Activated CD8-positive, alpha-beta memory T cell treated with anti-CD3 and anti-CD28 coated beads, Interleukin-2, amount 50 U/mL, for 1 hour (primary cell): ENCODE measurements around the gene AP3S1.
"Not testable (repeated sequence)": the region's sequence is repeated elsewhere in the genome, so short reads cannot be mapped to it uniquely, and the experiment has no call there.

Experiments used
- DNase-seq: peaks from one replicate; pipeline ENCODE4 v3.0.0-alpha.2; 2020; ENCODE audit errors: extremely low read depth

The AP3S1 gene

DNA sequence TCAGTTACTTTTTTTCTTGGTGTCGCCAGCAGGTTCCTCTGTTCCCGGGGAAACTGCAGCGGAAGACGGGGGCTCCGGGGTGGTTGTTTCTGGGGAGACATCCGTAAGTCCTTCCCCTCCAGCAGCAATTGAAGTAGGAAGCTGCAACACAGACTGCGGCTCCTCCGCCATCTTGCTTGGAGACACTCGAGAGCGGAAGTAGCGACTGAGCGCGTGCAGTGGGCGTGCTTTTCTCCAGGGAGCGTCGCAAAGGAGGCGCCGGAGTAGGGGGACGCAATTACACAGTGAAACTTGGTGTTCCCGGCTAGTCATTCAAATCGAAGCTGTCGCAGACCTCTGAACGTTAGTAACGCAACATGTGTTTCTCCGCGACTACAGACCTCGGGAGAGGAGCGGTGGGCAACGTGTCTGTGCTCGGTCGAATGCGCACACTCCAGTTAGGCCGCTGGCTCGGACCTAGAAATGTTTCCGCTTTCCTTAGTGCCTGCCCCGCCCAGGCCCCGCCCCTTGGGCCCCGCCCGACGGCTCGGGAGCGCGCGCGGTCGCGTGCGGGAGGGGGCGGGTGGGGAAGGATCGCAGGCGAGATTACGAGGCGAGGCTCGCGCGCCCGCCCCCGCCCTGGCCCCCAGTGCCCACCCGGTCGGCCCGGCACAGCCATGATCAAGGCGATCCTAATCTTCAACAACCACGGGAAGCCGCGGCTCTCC is at the start of gene AP3S1, which contains the start of gene ATG12:
AP3S1 (plus strand) TSS at position 554 of the 707 bp plus-strand sequence; CDS start at position 657, 103 bp downstream.
ATG12 (minus strand) TSS at position 184 of the 707 bp plus-strand sequence; CDS start at position 171, 13 bp downstream.
- peak; percentile 78 for DNase-seq

DNA sequence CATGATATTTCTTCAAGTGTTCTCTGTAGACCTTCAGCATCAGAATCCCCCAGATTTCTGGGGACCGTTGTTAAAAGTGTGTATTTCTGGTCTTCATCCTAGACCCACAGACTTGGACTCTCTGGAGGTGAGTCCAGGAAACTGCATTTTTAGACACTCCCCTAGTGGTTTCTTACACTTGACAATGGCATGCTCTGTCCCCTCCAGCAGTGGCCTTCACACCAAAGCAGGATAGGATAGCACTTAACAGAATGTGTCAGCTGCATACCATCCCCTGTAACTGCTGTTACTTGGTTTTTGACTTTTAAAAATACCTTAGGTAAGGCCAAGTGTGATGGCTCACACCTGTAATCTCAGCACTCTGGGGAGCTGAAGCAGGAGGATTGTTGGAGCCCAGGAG is 46.0 kb upstream of the AP3S1 start:
- no peak for DNase-seq

GRCh38 chr5:115796656-115797055 is 45.1 kb upstream of the AP3S1 start:
- no peak for DNase-seq

- no peak for DNase-seq
Measured at GRCh38 chr5:115798252-115798651, 43.5 kb upstream of the AP3S1 start.

GRCh38 chr5:115800108-115800507 is 41.6 kb upstream of the AP3S1 start:
- no peak for DNase-seq

- DNase-seq = no peak
Measured at GRCh38 chr5:115801152-115801551, 40.6 kb upstream of the AP3S1 start.

DNA sequence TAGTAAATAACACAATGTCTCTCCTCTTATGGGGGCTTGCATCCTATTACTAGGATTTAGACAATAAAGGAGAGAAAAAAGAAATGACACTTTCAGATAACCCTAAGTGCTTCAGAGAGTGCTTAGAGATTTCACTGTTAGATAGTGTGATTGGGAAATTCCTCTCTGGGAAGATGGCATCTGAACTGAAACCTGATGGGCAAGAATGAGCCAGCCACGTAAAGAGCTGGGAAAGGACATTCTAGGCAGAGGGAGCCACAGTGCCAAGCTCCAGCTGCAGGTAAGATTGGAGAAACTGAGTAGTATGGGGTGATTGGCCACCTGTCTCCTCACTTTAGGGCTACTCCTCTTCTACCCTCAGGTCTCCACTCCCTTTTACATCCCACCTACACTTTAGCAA is 39.8 kb upstream of the AP3S1 start:
- no peak for DNase-seq

DNA sequence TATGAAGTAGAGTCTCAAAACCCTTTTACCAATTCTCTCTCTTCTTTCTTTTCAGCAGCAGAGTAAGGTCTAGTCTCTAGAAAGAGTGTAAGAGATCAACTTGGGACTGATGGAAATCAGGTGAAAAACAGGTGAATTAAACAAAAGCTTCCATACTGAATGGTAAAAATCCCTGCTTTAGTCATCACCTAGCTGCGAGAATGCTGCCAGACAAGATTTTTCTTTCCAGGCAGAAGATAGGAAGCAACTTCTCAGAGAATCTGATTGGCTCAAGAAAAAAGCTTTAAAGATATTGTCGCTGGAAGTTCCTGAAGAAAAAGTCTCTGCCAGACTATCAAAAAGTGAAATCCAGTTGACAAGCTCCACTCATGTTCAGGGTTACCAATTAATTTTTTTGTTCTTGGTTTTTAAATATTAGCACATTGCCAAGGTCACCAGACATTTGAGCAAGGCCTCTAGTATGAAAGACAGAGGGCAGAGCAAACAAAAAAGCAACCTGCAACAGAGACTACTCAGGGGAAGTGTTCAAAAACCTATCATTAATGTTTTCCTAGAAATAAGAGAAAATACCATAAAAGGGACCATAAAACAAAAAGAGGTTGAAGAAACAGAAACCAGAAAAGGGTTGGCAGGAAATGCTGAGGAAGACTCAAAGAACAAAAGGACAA is 34.6 kb upstream of the AP3S1 start:
- no peak for DNase-seq

GRCh38 chr5:115807654-115808052 is 34.1 kb upstream of the AP3S1 start:
- DNase-seq = no peak

- not testable (repeated sequence) for DNase-seq
Measured at GRCh38 chr5:115808066-115808465, 33.7 kb upstream of the AP3S1 start.

- no peak for DNase-seq
Measured at GRCh38 chr5:115809946-115810345, 31.8 kb upstream of the AP3S1 start.

GRCh38 chr5:115810761-115811160 is 31.0 kb upstream of the AP3S1 start:
- DNase-seq = no peak

DNA sequence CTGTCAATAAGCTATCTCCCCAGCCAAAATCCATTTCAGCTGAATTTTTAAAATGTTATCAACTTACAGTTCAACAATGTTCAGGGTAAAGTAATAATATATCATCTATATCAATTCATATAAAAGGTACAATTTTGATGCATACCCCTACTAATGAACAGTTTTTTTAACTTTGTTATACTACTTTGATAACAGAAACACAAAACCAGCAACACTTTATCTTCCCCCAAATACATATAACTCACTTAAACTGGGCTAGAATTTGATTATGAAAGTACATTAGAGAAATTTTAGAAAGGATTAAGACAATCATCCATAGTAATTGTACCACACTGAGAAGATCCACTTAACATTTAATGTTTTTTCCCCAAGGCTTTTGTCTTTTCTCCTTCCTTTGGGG is 30.3 kb upstream of the AP3S1 start:
- no peak for DNase-seq

- DNase-seq = no peak
Measured at GRCh38 chr5:115812372-115812771, 29.4 kb upstream of the AP3S1 start.

DNA sequence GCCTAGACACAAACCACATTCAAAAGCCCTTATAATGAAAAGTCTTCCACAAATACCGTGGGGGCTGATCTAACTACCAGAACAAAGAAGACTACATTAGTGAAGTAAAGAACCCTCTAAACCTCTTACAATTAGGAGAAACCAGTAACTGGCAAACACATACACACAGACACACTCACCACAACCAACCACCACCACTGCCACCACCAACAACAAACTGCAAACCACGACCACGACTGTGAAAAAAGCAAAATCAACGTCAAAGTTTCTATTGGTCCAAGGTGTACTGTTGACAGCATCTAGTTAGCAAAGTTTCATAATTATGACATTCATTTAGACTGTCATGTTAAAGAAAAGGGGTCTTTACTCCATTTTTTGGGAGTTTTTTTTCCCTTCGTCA is 28.0 kb upstream of the AP3S1 start:
- DNase-seq = no peak

DNA sequence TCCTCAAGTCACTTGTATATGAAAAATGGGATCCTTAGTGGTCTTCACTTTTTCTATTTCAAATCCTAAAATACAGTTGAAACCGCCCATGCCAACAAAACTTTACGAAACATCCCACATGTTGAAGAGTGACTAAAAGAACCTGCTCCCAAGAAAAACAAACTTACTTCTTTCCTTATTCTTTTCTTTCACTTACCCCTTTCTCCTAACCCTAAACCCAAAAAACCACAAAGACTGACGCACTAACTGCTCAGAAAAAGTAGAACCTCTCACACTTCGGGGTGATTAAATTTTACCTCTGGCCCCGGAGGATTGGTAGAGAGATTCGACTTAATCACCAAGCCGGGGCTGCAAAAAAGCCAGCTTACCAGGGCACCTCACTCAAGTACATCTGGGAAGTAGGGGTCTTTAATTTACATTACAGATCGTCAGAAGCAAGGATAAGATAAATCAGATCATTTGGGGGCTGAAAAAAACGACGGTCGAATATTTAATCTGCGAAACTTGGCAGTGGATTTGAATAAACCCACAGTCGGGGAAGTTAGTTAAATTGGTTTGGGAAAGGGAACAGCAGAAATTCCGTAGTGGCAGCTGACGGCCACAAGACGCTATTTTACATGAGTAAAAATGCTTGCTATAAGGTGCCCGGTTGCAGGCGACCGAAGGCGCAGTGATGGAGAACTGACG is 26.6 kb upstream of the AP3S1 start:
- DNase-seq = no peak

DNA sequence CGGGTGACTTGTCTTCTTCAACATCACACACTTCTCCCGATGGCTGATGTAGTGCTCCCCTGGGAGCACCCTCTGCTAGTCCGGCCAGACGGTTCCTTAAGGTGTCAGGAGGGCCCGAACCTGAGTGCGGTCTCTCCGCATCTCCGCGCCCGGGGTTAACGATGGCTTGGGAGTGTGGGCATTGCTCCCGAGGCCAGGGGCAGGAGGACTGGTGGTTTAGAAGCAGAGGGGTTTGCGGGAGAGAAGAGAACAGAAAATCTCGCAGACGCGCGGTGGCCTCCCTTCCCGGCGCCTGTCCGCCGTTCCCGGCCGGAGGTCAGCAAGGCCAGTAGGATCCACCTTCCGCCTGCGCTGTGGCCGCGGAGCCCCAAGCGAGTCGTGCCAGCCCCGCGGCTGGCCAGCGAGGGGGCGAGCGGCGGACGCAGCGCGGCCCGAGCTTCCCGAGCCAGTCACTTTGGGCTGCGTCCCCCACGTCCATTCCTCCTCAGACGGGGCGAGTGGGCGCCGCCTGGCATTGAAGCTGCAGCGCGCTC is 26.0 kb upstream of the AP3S1 start:
- DNase-seq = no peak

DNA sequence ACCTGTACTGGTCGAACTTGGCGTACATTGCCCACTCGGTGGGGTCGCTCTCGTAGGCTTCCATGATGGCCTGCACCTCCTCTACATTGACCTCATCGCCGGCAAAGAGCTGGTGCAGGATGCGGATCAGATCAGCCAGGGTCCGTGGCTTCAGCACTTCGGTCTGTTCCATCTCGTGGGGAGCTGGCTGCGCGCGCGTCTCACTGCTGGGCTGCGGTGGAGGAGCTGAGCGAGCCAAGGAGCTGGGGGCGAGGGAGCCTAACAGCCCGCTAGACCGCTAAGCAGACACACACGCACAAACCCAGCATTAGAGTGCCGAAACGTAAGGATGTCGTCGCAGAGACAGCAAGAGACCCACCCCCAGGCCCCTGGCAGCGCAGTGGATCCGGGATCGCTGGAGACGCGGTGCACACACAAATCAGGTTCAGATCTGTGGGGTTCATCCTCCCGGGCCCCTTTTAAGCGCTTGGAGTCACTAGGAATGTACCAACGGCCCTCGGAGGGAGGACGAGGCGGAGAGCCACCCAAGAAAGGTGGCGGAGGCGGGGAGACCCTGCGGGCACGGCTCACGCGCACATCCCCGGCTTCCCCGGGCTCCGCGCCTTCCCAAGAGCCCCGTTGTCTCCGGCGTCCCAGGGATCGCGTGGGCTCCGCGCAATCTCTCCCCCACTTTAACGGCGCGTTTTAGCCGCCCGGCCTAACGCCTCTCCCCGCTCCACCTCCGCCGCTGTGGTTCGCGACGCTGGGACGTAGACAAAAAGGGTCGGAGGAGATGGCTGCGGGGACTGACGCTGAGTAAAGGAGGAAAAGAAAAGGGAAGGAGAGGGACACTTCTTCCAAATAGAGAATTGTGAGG is 25.3 kb upstream of the AP3S1 start, which contains the start of gene CDO1:
CDO1 (minus strand) TSS at position 434 of the 856 bp plus-strand sequence; CDS start at position 172, 262 bp downstream.
- DNase-seq = no peak

DNA sequence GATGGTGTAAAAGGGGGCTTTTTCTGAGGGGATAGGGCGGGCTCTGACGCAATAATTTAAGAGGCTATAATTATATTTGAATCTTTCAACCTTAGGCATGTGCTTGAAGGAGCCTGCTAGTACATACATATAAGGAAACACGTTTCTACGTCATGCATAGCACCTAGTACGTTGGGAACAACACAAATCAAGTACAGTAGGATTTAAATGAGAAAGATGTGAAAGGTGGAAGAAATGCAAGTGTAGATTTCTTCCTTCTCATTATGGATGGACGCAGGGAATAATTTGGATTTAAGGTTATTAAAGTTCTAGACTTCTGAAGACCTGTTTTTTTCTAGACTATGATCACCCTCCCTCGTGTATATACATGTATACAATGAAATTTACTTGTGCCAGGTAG is 24.3 kb upstream of the AP3S1 start:
- DNase-seq = no peak

GRCh38 chr5:115818821-115819220 is 22.9 kb upstream of the AP3S1 start:
- DNase-seq = no peak

DNA sequence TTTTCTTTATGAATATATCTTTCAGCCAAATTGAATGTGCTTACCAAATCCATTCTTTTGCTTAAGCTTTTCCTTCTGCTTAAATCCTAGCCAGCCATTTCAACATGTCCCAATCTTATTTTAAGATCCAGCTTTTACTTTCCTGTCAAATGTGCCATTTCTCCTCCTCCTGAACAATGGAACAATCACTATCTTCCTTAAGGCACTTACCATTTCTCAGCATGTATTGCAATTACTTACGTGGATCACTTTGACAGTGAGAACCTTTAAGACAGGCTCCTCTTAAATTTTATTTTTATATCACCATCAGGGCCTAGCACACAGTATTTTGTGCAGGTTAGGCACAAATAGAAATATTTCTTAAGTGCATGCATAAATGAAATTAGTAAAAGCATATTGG is 20.9 kb upstream of the AP3S1 start:
- DNase-seq = no peak
